HG03060 (cell line): ENCODE measurements around the gene DDX27.

Experiments used
- ATAC-seq: cut with Tn5 transposase; IDR thresholded peaks from one replicate; pipeline ENCODE4 v1.9.1; 2021; ENCODE audit warnings: low read depth, moderate number of reproducible peaks; ENCODE audit not compliant: unreplicated experiment

Gene DDX27

GRCh38 chr20:49287555-49288249 is 68.5 kb downstream of the DDX27 start:
- ATAC-seq: no peak

DNA sequence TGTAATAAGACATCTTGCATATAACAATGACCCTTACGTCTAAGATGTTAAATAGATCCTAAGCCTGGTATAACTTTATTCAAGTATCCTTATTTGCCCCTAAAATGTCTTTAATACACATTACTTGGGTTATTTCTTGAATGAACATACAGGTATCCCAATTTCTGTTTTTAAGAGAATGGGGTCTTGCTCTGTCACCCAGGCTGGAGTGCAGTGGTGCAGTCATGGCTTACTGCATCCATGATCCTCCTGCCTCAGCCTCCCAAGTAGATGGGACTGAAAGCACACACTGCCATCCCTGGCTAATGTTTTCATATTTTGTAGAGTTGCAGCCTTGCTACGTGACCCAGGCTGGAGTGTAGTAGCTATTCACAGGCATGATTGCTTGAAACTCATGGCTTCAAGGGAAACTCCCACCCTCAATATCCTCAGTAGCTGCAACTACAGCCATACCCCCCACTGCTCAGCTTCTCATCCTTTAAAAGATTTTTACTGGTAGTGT is 69.1 kb downstream of the DDX27 start:
- ATAC-seq: no peak

DNA sequence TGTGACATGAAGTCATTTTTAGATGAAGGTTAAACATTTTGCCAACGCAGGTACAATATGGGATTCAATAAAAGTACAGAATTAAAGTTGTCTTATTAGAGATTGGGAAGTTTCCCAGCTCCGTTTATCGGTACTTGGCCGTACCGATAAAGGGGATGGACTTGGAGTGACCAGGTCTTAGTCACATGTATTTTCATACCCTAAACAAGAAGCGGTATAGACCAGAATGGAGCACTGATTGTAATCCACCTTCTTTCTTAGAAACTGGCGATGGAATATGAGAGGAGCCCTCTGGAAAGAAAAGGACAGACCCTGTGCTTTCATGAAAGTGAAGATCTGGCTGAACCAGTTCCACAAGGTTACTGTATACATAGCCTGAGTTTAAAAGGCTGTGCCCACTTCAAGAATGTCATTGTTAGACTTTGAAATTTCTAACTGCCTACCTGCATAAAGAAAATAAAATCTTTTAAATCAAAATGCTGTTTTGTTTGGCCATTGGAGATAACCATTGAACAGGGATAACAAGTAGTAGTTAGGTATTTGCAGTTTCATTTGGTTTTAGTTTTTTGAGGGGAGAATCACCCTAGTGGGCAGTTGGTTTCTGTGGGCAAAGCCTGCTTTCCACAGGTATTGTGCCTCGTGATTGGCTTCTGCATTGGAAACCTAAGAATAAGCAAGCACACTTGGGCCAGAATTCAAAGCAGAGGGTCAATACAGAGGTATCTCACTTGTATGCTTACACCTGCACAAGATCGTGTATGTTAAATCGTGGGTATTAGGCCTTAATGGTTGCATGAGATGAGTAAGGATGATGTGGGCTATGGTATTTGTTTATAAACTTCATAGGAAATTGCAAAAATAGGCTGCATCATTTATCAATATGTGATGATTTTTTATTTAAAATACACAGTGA is 69.8 kb downstream of the DDX27 start:
- no peak for ATAC-seq

DNA sequence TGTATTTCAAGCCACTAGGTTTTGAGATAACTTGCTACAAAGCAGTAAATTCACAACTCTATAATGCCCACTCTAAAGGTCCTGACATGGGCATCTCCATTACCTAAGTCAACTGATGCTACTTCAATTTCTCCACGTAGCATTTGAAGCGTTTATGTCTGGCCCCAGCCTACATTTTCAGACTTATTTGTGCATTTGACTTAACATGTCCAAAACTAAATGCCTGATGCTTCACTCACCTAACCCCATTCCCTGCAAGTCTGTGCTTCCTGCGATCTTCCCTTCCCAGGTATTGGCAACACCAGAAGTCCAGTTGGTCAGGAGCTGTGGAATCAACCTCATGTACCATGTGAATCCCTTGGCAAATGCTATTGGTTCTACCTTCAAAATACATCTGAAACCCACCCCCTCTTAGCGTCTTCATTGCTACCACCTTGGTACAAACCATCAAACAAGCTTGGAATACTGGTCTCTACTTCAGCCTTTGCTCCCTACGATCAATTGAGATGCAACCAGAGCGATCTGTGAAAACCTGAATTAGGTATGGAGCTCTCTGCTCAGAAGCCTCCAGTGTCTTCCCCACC is 71.5 kb downstream of the DDX27 start:
- no peak for ATAC-seq

DNA sequence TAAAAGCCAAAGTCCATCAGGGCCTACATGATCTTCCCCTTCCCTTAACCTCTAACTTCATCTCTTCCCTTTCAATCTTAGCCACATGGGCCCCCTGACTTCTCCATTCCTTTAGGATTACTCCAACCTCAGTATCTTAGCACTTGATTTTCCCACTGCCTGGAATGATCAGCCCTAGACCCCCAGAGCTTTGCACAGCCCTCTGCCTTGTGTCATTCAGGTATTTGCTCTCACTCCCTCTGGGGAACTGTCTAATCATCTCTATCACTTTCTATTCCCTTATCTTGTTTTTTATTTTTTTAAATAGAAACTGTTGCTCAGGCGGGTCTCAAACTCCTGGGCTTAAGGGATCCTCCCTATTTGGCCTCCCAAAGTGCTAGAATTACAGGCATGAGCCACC is 72.0 kb downstream of the DDX27 start:
- ATAC-seq: no peak

- ATAC-seq: no peak
Observed at GRCh38 chr20:49292010-49292409, 72.8 kb downstream of the DDX27 start.

DNA sequence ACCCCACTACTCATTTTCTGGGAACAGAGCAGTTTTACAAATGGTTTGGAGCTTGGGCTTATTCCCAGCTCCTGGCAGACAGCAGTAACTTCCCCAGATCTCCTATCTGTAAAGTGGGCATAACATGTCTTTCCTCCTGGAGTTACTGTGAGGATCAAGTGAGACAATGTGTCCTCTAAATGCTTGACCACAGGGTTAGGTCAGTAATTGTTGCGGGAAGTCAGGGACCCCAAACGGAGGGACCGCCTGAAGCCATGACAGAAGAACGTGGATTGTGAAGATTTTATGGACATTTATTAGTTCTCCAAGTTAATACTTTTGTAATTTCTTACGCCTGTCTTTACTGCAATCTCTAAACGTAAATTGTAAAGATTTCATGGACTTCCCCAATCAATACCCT is 73.9 kb downstream of the DDX27 start:
- no peak for ATAC-seq
